Muscle of leg (tissue), 11 donors: ENCODE measurements around the gene SCN1A. TPM values are rescaled to one million over a fixed set of nuclear protein-coding genes. Genes with fewer than 3 reads are reported as not detected.

Source experiments
- DNase-seq: peaks from one replicate; pipeline ENCODE4 v3.0.0; 2013
- H3K27ac ChIP-seq: one replicate; pipeline ENCODE4 v1.5.1; 2013; ENCODE audit warnings: mild to moderate bottlenecking, low read length, control low read depth
- H3K27me3 ChIP-seq: one replicate; pipeline ENCODE4 v1.6.1; 2013; ENCODE audit warnings: low read length; ENCODE audit not compliant: control insufficient read depth, insufficient read depth
- H3K36me3 ChIP-seq: one replicate; pipeline ENCODE4 v1.6.1; 2013; ENCODE audit warnings: low read length; ENCODE audit not compliant: control insufficient read depth, insufficient read depth
- H3K4me1 ChIP-seq: one replicate; pipeline ENCODE4 v1.6.1; 2013; ENCODE audit warnings: low read length; ENCODE audit not compliant: control insufficient read depth, insufficient read depth
- H3K4me3 ChIP-seq: one replicate; pipeline ENCODE4 v1.5.1; 2013; ENCODE audit warnings: low read length, control low read depth
- H3K9me3 ChIP-seq: replicated peaks from 2 replicates; pipeline ENCODE4 v1.6.1; 2013; ENCODE audit warnings: low read depth, low read length; ENCODE audit not compliant: control insufficient read depth
- WGBS: methylation state at CpG from one replicate; pipeline ENCODE4 v1.1.5; 2013; ENCODE audit warnings: missing lambda C conversion rate; ENCODE audit not compliant: insufficient coverage; 5-methylcytosine and 5-hydroxymethylcytosine counted together
- polyA plus RNA-seq, 8 donors: library from polyadenylated mRNA; unstranded; fragments of 120-200 nt; gene quantifications; one replicate each; pipeline versions ENCODE4 v1.2.1 to v1.2.3, GENCODE V29; 2013; ENCODE audit warnings: inconsistent platforms in 1 of 8, low replicate concordance in 1 of 8; ENCODE audit not compliant: insufficient read length in 8 of 8, insufficient read depth in 1 of 8
- total RNA-seq: library from RNA; stranded (reverse); fragments of 120-200 nt; gene quantifications from one replicate; pipeline ENCODE4 v1.2.4, GENCODE V29; 2013

Gene SCN1A
- total and polyA plus RNA-seq, 9 donors = 0.03 to 0.26 (median 0.09) TPM; not detected in 1

DNA sequence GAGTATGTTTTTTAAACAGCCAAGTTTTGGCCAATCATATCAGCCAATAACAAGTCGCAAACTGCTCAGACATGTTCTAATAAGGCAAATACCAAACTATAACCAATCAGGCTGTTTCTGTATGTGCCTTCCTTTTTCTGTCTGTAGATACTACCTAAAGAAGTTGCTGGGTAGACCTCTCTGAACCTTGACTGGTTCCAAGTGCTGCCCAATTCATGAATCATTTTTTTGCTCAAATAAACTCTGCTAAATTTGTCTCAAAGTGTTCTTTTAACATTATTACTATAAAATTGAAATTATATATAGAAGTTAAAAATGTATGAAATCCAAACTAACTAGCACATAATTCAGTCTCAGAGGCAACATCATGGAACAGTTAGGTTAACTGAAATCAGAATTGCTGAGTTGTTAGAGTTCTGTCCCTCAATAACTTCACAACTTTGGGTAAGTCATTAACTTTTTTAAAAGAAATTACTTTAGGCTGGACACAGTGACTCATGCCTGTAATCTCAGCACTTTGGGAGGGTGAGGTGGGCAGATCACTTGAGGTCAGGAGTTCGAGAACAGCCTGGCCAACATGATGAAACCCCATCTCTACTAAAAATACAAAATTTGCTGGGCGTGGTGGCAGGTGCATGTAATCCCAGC, 169.4 kb downstream of the SCN1A start:
- H3K27me3 ChIP-seq = no peaks in the 10 kb centered on the region
- no peaks in the 10 kb centered on the region for H3K36me3 ChIP-seq
- no peak overlapping the region for H3K4me3 ChIP-seq
- 100% methylated on average over 1 of the region's 3 CpGs for WGBS
- H3K27ac ChIP-seq = no peak overlapping the region
- no peaks in the 10 kb centered on the region for H3K9me3 ChIP-seq
- no peak for DNase-seq
- H3K4me1 ChIP-seq = peaks cover 2% of the 10 kb centered on the region

GRCh38 chr2:165957030-165957675, 170.7 kb downstream of the SCN1A start:
- Histone ChIP-seq H3K36me3 (no peaks in the 10 kb centered on the region), H3K4me1 (peaks cover 4% of the 10 kb centered on the region), H3K27me3 (no peaks in the 10 kb centered on the region), H3K27ac (no peak overlapping the region), H3K9me3 (no peaks in the 10 kb centered on the region), H3K4me3 (no peak overlapping the region)
- 85% methylated on average over 48 of the region's 60 CpGs for WGBS
- no peak for DNase-seq

GRCh38 chr2:165953655-165954606, 173.9 kb downstream of the SCN1A start, which contains the start of gene TTC21B:
Gene TTC21B, minus strand, starts transcription at chr2:165953776. Its CDS starts 71 bp downstream, at chr2:165953705.
- Histone ChIP-seq H3K9me3 (no peaks in the 10 kb centered on the region), H3K36me3 (no peaks in the 10 kb centered on the region), H3K4me1 (peaks cover 4% of the 10 kb centered on the region), H3K27ac (peak within 1 kb of the TSS; percentile 98), H3K4me3 (peak within 1 kb of the TSS; percentile 77), H3K27me3 (no peaks in the 10 kb centered on the region)
- peak; percentile 99 for DNase-seq
- WGBS = under 1% methylated on average over 46 of the region's 55 CpGs

- DNase-seq = no peak
- 0% methylated on average over 21 of the region's 24 CpGs for WGBS
These were observed 174.5 kb downstream of the SCN1A start for GRCh38 chr2:165953306-165953654.

GRCh38 chr2:165952741-165953211, 175.0 kb downstream of the SCN1A start:
- Histone ChIP-seq H3K27ac (peak overlapping the region; percentile 98), H3K9me3 (no peaks in the 10 kb centered on the region), H3K4me1 (peaks cover 4% of the 10 kb centered on the region), H3K36me3 (no peaks in the 10 kb centered on the region), H3K4me3 (peak overlapping the region; percentile 77), H3K27me3 (no peaks in the 10 kb centered on the region)
- no CpG with 5 or more reads among the region's 4 CpGs for WGBS
- DNase-seq = peak; percentile 11

More at GRCh38 chr2:165953306-165953654, 174.5 kb downstream of the SCN1A start:
- peaks cover 4% of the 10 kb centered on the region for H3K4me1 ChIP-seq
- H3K9me3 ChIP-seq = no peaks in the 10 kb centered on the region
- H3K27me3 ChIP-seq = no peaks in the 10 kb centered on the region
- no peaks in the 10 kb centered on the region for H3K36me3 ChIP-seq
- H3K4me3 ChIP-seq = peak overlapping the region; percentile 77
- peak overlapping the region; percentile 98 for H3K27ac ChIP-seq

GRCh38 chr2:165952085-165952484, 175.7 kb downstream of the SCN1A start:
- Histone ChIP-seq H3K36me3 (no peaks in the 10 kb centered on the region), H3K4me3 (no peak overlapping the region), H3K27ac (no peak overlapping the region), H3K4me1 (peaks cover 4% of the 10 kb centered on the region), H3K27me3 (no peaks in the 10 kb centered on the region), H3K9me3 (no peaks in the 10 kb centered on the region)
- no peak for DNase-seq
- 0% methylated on average over 1 of the region's 1 CpG for WGBS

DNA sequence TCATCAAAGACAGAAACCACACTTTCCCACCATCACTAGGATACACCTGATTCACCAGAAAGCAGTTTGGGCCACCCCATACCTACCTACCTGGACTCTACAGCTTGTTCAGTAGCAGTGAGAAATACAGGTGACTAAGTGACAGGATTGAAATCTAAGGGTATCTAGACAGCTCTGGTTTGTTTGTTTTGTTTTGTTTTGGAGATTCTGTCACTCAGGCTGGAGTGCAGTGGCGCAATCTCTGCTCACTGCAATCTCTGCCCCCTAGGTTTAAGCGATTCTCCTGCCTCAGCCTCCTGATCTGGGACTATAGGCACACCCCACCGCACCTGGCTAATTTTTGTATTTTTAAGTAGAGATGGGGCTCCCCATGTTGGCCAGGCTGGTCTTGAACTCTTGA, 177.4 kb downstream of the SCN1A start:
- H3K9me3 ChIP-seq = no peaks in the 10 kb centered on the region
- 100% methylated on average over 1 of the region's 3 CpGs for WGBS
- DNase-seq = no peak

DNA sequence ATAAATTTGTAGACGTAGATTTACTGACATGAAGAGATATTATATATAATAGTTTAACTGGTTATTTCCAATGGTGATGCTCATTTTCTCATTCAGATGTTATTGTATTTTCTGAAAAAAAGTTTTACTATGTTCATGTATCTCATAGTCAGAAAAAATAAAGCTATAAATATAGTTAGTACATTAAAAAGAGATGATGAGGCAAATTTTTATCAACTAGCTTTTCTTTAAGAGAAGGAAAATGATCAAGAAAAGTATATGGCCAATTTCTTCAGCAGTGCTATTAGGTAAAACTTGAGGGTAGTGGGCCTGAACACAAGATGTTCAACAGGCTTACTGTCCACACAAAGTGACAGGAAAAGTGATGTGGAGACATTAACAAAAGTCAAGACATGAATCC, 186.0 kb downstream of the SCN1A start:
- no CpG with 5 or more reads among the region's 1 CpG for WGBS
- peaks cover 23% of the 10 kb centered on the region for H3K36me3 ChIP-seq
- no peaks in the 10 kb centered on the region for H3K27me3 ChIP-seq

More for the DNA sequence above, 177.4 kb downstream of the SCN1A start:
- no peak overlapping the region for H3K4me3 ChIP-seq
- peaks cover 4% of the 10 kb centered on the region for H3K4me1 ChIP-seq
- no peaks in the 10 kb centered on the region for H3K27me3 ChIP-seq
- H3K27ac ChIP-seq = no peak overlapping the region
- H3K36me3 ChIP-seq = no peaks in the 10 kb centered on the region

GRCh38 chr2:165938237-165938636, 189.6 kb downstream of the SCN1A start:
- DNase-seq = no peak
- WGBS = no CpG with 5 or more reads among the region's 1 CpG
- H3K36me3 ChIP-seq = peaks cover 26% of the 10 kb centered on the region

More for the DNA sequence above, 186.0 kb downstream of the SCN1A start:
- no peak overlapping the region for H3K27ac ChIP-seq
- H3K4me1 ChIP-seq = no peaks in the 10 kb centered on the region
- H3K4me3 ChIP-seq = no peak overlapping the region
- no peak for DNase-seq
- H3K9me3 ChIP-seq = no peaks in the 10 kb centered on the region

More at GRCh38 chr2:165938237-165938636, 189.6 kb downstream of the SCN1A start:
- H3K27me3 ChIP-seq = no peaks in the 10 kb centered on the region
- no peaks in the 10 kb centered on the region for H3K9me3 ChIP-seq
- H3K4me1 ChIP-seq = no peaks in the 10 kb centered on the region
- H3K27ac ChIP-seq = no peak overlapping the region
- H3K4me3 ChIP-seq = no peak overlapping the region
